BLaER1 (cell line): Measurements from ENCODE around the gene CHST15.
A peak's percentile ranks its signal among the peaks of the same experiment; 100 is the strongest.

Experiments used
- H3K27ac ChIP-seq: shearing (Covaris generic); formaldehyde crosslinking; 2 replicates; pipeline ENCODE4 v1.8.1; 2022
- H3K27me3 ChIP-seq: shearing (Covaris generic); formaldehyde crosslinking; 2 replicates; pipeline ENCODE4 v1.8.1; 2022
- H3K36me3 ChIP-seq: shearing (Covaris generic); formaldehyde crosslinking; 2 replicates; pipeline ENCODE4 v1.8.1; 2022
- H3K4me1 ChIP-seq: shearing (Covaris generic); formaldehyde crosslinking; 2 replicates; pipeline ENCODE4 v1.8.1; 2022
- H3K4me2 ChIP-seq: shearing (Covaris generic); formaldehyde crosslinking; 2 replicates; pipeline ENCODE4 v1.8.1; 2022
- H3K4me3 ChIP-seq: shearing (Covaris generic); formaldehyde crosslinking; 2 replicates; pipeline ENCODE4 v1.8.1; 2022
- H3K9ac ChIP-seq: shearing (Covaris generic); formaldehyde crosslinking; 2 replicates; pipeline ENCODE4 v1.8.1; 2022
- H3K9me3 ChIP-seq: shearing (Covaris generic); formaldehyde crosslinking; 2 replicates; pipeline ENCODE4 v1.8.1; 2022
- H4K20me1 ChIP-seq: shearing (Covaris generic); formaldehyde crosslinking; 2 replicates; pipeline ENCODE4 v1.8.1; 2022
- Cebpa-rat ChIP-seq: shearing (Covaris generic); IDR thresholded peaks from 2 replicates; pipeline ENCODE4 v1.8.1; 2022

Gene CHST15

DNA sequence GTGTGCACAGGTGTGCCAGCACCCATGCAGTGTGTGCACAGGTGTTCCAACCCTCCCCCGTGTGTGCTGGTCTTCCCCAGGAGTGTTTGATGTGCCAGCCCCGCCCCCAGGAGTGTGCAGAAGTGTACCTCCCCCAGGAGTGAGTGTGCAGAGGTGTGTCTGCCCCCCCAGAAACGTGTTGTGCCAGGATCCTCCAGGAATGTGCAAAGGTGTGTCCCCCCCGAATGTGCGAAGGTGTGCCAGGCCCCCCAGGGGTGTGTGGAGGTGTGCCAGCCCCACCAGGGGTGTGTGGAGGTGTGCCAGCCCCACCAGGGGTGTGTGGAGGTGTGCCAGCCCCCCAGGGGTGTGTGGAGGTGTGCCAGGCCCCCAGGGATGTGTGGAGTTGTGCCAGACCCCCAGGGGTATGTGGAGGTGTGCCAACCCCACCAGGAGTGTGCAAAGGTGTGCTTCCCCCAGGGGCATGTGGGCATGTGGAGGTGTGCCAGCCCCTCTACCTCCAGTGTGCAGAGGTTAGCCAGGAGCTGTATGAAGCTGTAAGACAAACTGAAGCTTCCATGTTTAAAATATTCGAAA lies 33.2 kb downstream of the CHST15 start:
- peaks cover 93% of the 10 kb centered on the region for H4K20me1 ChIP-seq
- H3K27ac ChIP-seq: no peak overlapping the region
- no peak overlapping the region for H3K9ac ChIP-seq
- H3K27me3 ChIP-seq: no peaks in the 10 kb centered on the region
- no peak for TF ChIP-seq Cebpa-rat
- H3K36me3 ChIP-seq: peaks cover 83% of the 10 kb centered on the region
- H3K4me2 ChIP-seq: 0 out of 2 replicates have a peak overlapping the region, but pooled peaks have one; percentile 1
- peaks cover 12% of the 10 kb centered on the region for H3K9me3 ChIP-seq
- no peak overlapping the region for H3K4me3 ChIP-seq
- H3K4me1 ChIP-seq: peaks cover 88% of the 10 kb centered on the region

- Histone ChIP-seq H3K27ac (no peak overlapping the region), H3K4me1 (peaks cover 88% of the 10 kb centered on the region), H4K20me1 (peaks cover 93% of the 10 kb centered on the region), H3K4me2 (no peak overlapping the region), H3K9me3 (peaks cover 12% of the 10 kb centered on the region), H3K4me3 (no peak overlapping the region), H3K9ac (no peak overlapping the region), H3K36me3 (peaks cover 88% of the 10 kb centered on the region), H3K27me3 (no peaks in the 10 kb centered on the region)
- no peak for TF ChIP-seq Cebpa-rat
Observed at GRCh38 chr10:124059551-124059950, 33.8 kb downstream of the CHST15 start.

GRCh38 chr10:124058346-124059003 lies 34.9 kb downstream of the CHST15 start:
- Histone ChIP-seq H3K4me2 (0 out of 2 replicates have a peak overlapping the region, but pooled peaks have one; percentile 69), H3K9ac (no peak overlapping the region; the same call in 1 of the 2 replicates)

GRCh38 chr10:124057601-124058000 lies 35.8 kb downstream of the CHST15 start:
- peak overlapping the region; percentile 22; the same call in 1 of the 2 replicates for H3K27ac ChIP-seq
- H3K9me3 ChIP-seq: peaks cover 12% of the 10 kb centered on the region
- H3K4me2 ChIP-seq: peak overlapping the region; percentile 69
- peaks cover 89% of the 10 kb centered on the region for H3K4me1 ChIP-seq
- H3K36me3 ChIP-seq: peaks cover 87% of the 10 kb centered on the region
- peaks cover 99% of the 10 kb centered on the region for H4K20me1 ChIP-seq
- H3K27me3 ChIP-seq: no peaks in the 10 kb centered on the region
- TF ChIP-seq Cebpa-rat: no peak
- H3K4me3 ChIP-seq: no peak overlapping the region
- no peak overlapping the region; the same call in 1 of the 2 replicates for H3K9ac ChIP-seq

More at GRCh38 chr10:124058346-124059003, 34.9 kb downstream of the CHST15 start:
- Histone ChIP-seq H3K9me3 (peaks cover 12% of the 10 kb centered on the region), H3K4me1 (peaks cover 89% of the 10 kb centered on the region), H3K4me3 (no peak overlapping the region), H3K27ac (no peak overlapping the region), H4K20me1 (peaks cover 95% of the 10 kb centered on the region), H3K36me3 (peaks cover 85% of the 10 kb centered on the region), H3K27me3 (no peaks in the 10 kb centered on the region)
- TF ChIP-seq Cebpa-rat: no peak

DNA sequence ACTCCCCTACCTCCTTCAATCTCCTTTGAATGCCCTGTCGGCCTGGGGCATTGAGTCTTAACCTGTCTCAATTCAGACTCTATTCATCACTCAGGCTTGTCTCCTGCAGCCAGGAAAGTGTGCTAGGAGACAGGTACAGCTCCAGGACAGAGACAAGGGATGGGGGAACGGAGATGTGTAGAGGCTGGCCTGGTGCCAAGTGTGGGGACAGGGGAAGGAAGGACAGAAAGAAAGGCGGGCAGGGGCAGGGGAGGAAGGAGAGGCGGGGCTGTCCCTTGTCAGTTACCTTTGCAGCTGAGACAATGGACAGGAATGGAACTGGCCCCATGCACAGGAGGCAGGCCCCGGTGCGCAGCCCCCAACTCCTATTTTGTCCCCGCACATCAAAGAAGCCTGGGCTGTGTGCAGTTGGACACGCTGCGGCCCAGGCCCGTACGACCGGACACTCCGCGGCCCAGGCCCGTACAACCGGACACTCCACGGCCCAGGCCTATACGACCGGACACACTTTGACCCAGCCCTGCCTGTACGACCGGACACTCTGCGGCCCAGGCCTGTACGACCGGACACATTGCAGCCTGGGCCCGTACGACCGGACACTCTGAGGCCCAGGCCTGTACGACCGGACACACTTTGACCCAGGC lies 36.9 kb downstream of the CHST15 start:
- H3K36me3 ChIP-seq: peaks cover 85% of the 10 kb centered on the region

DNA sequence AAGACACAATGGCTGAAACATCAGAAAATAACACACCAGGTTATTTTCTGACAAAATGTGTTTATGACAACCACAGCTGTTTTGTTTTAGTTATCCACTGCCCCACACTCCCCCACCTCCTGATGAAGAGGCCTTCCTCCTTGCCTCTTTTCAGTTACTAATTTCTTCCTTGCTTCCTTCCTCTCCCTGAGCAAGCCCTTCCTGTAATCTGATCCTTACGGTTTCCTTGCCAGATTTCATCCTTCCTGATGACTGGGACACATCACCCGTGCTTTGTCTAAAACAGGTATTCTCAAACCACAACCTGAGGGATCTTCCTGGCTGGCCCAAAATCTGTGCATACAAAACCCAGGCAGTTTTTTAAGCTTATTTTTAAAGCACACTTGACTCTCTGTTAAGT lies 39.4 kb downstream of the CHST15 start:
- Histone ChIP-seq H3K36me3 (peaks cover 85% of the 10 kb centered on the region), H3K9me3 (peaks cover 16% of the 10 kb centered on the region), H3K27me3 (no peaks in the 10 kb centered on the region), H3K4me1 (peaks cover 100% of the 10 kb centered on the region), H3K9ac (peak overlapping the region; percentile 20; the same call in 1 of the 2 replicates), H3K4me2 (peak overlapping the region; percentile 69), H3K4me3 (peak overlapping the region; percentile 19; the same call in 1 of the 2 replicates), H4K20me1 (peaks cover 100% of the 10 kb centered on the region), H3K27ac (peak overlapping the region; percentile 57)
- no peak for TF ChIP-seq Cebpa-rat

More for the DNA sequence above, 36.9 kb downstream of the CHST15 start:
- Histone ChIP-seq H3K4me3 (peak overlapping the region; percentile 20; the same call in 1 of the 2 replicates), H3K4me2 (peak overlapping the region; percentile 69), H3K27me3 (no peaks in the 10 kb centered on the region), H3K27ac (peak overlapping the region; percentile 57), H3K9me3 (peaks cover 12% of the 10 kb centered on the region), H3K9ac (no peak overlapping the region; the same call in 1 of the 2 replicates), H3K4me1 (peaks cover 94% of the 10 kb centered on the region), H4K20me1 (peaks cover 99% of the 10 kb centered on the region)
- no peak for TF ChIP-seq Cebpa-rat

GRCh38 chr10:124052561-124052960 lies 40.8 kb downstream of the CHST15 start:
- Histone ChIP-seq H3K4me3 (no peak overlapping the region), H3K9ac (no peak overlapping the region), H4K20me1 (peaks cover 100% of the 10 kb centered on the region), H3K4me2 (peak overlapping the region; percentile 69; the same call in 1 of the 2 replicates), H3K36me3 (peaks cover 85% of the 10 kb centered on the region), H3K27ac (peak overlapping the region; percentile 40; the same call in 1 of the 2 replicates), H3K27me3 (no peaks in the 10 kb centered on the region), H3K4me1 (peaks cover 95% of the 10 kb centered on the region), H3K9me3 (peaks cover 16% of the 10 kb centered on the region)
- TF ChIP-seq Cebpa-rat: no peak

DNA sequence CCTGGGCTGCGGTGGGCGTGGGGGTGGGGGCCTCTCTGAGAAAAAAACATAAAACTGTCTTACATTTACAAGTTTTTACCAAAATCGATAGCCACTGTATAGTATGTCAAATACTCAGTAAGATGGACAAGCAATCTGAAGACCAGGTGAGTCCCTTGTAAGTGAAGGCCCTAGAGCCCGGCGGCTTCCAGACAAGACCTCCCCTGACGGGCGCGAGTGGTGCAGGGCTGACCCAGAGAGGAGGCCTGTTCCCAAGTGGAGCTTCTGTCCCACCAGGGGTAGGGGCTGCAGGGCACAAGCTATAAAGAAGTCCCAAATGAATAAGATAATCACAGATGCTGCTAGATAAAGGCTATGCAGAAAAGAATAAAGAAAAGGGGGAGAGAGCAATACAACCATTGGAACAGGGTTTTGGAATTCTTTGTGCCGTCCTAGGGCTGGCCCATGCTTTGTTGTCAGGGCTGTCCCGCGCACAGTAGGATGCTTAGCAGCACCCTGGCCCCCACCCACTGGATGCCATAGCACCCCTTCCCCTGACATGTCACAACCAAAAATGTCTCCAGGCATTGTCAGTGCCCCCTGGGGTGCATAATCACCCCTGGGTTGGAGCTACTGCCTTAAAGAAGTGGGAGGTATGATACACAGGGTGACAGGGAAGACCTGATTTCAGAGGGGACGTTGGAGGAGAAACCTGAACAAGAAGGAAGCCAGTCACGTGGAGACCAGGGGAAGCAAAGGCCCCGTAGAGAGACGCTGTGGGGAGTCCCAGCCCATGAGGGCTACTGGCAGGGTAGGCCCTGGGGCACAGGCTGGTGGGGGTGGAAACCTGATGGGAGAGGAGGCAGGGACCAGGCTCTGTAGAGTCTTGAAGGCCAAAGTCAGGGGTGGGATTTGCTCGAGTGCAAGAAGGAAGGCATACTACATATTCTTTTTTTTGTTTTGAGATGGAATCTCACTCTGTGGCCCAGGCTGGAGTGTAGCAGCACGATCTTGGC lies 43.1 kb downstream of the CHST15 start:
- peak overlapping the region; percentile 21 for H3K4me2 ChIP-seq
- H3K4me3 ChIP-seq: no peak overlapping the region
- H3K36me3 ChIP-seq: peaks cover 85% of the 10 kb centered on the region
- no peak overlapping the region for H3K9ac ChIP-seq
- H3K27ac ChIP-seq: 0 out of 2 replicates have a peak overlapping the region, but pooled peaks have one; percentile 28
- peaks cover 15% of the 10 kb centered on the region for H3K9me3 ChIP-seq
- peaks cover 82% of the 10 kb centered on the region for H3K4me1 ChIP-seq
- no peak for TF ChIP-seq Cebpa-rat
- no peaks in the 10 kb centered on the region for H3K27me3 ChIP-seq
- H4K20me1 ChIP-seq: peaks cover 100% of the 10 kb centered on the region

DNA sequence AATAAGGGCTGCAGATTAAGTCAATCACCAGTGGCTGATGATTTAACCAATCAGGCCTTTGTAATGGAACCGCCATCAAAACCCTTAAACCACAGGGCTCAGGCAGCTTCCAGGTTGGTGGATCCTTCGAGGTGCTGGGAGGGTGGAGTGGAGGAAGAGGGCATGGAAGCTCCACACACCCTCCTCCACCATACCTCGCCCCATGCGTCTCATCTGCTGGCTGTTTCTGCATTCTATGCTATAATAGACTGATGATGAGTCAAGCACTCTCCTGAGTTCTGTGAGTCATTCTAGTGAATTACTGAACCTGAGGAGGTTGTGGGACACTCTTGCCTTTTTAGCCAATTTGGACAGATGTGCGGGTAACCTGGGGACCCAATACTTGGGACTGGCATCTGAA lies 43.9 kb downstream of the CHST15 start:
- no peaks in the 10 kb centered on the region for H3K27me3 ChIP-seq
- H3K27ac ChIP-seq: no peak overlapping the region; the same call in 1 of the 2 replicates
- H3K36me3 ChIP-seq: peaks cover 87% of the 10 kb centered on the region
- H3K4me1 ChIP-seq: peaks cover 82% of the 10 kb centered on the region
- peaks cover 100% of the 10 kb centered on the region for H4K20me1 ChIP-seq
- H3K4me2 ChIP-seq: no peak overlapping the region
- peaks cover 15% of the 10 kb centered on the region; the same call in 1 of the 2 replicates for H3K9me3 ChIP-seq
- no peak overlapping the region for H3K9ac ChIP-seq
- H3K4me3 ChIP-seq: no peak overlapping the region
- TF ChIP-seq Cebpa-rat: no peak
